Measurements from ENCODE around the gene CCDC85C.

Gene CCDC85C

DNA sequence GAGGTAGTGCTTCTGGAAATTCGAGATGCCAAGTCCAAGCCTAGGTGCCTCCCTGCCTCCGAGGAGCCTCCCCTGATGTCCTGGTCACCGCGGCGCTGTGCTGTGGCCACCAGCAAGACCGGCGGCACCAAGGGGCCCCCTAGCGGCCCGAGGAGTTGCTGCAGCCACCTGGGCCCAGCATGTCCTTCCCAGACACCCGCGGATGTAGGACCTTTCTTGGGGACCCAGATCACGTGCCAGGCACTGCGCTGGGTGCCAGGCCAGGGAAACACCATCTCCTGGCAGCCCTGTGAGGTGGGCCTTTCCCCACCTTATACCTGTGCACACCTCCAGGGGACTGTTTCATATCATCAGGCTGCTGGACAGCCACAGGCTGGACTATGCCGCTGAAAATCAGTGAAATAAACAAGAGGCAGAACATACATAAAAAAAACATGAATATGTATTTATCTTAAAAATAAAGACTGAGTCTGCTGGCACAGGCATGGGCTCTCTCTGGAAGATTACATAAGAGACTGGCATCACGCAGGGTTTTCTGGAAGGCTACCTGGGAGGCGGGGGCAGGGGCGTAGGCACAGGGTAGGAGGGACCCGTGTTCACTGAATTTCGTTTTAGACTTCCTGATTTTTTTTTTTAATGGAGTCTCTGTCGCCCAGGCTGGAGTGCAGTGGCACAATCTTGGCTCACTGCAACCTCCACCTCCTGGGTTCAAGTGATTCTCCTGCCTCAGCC is 25.0 kb upstream of the CCDC85C start:
- TF ChIP-seq, protein P1, sequence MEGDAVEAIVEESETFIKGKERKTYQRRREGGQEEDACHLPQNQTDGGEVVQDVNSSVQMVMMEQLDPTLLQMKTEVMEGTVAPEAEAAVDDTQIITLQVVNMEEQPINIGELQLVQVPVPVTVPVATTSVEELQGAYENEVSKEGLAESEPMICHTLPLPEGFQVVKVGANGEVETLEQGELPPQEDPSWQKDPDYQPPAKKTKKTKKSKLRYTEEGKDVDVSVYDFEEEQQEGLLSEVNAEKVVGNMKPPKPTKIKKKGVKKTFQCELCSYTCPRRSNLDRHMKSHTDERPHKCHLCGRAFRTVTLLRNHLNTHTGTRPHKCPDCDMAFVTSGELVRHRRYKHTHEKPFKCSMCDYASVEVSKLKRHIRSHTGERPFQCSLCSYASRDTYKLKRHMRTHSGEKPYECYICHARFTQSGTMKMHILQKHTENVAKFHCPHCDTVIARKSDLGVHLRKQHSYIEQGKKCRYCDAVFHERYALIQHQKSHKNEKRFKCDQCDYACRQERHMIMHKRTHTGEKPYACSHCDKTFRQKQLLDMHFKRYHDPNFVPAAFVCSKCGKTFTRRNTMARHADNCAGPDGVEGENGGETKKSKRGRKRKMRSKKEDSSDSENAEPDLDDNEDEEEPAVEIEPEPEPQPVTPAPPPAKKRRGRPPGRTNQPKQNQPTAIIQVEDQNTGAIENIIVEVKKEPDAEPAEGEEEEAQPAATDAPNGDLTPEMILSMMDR (IDR thresholded peaks at IDR 0.05; ENCODE audit: low read depth, low read length), result peak; percentile 100
- DNase-seq (ENCODE audit: extremely low read depth, low read depth), result no peak

DNA sequence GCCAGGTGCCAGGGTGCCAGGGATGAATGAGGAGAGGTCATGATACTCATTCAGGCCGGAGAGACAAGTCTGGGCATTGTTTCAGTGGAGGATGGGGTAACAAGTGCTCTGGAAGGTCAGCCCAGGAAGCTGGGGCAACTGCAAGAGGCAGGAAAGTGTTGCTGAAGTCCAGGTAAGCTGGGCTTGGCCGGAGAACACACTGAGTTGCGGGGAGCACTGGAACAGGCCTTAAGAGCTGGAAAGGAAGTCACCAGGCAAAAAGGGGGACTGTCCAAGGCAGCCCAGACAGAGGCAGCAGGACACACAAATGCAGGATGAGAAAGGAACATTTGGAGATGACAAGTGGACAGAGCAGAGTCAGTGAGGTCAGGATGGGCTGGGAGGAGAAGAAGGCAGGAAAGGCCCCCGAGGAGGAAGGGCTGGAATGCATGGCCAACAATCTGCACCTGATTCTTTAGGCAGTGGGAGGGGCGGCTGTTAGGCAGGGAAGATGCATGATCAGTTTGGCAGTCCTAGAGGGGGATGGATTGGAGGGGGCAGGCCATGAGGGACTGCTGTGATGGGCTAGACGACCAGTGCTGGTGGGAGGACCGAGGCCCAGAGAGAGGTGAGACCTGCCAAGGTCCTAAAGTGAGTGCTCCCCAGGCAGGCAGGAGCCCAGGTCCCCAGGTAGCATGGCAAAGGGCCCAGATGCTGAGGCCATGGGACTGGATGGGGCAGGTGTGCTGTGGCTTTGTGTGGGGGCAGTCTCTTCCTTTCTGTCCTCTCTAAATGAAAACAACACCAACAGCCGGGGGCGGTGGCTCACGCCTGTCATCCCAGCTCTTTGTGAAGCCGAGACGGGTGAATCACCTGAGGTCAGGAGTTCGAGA is 23.7 kb upstream of the CCDC85C start:
- no peak for DNase-seq (ENCODE audit: extremely low read depth, low read depth)
- TF ChIP-seq, protein P1 (IDR thresholded peaks at IDR 0.05; ENCODE audit: low read depth, low read length), result no peak

DNA sequence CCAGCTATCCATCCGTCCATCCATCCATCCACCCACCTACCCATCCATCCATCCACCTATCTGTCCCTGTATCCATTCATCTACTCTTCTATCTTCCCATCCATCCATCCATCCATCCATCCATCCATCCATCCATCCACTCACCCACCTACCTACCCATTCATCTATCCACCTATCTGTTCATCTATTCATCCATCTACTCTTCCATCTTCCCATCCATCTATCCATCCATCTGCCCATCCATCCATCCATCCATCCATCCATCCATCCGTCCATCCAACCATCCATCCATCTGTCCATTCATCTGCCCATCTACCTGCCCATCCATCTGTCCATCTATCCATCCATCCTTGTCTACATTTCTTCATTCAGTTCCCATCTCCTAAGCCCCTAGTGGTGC is 23.1 kb upstream of the CCDC85C start:
- no peak for DNase-seq (ENCODE audit: extremely low read depth, low read depth)
- TF ChIP-seq, protein P1 (IDR thresholded peaks at IDR 0.05; ENCODE audit: low read depth, low read length), result no peak

DNA sequence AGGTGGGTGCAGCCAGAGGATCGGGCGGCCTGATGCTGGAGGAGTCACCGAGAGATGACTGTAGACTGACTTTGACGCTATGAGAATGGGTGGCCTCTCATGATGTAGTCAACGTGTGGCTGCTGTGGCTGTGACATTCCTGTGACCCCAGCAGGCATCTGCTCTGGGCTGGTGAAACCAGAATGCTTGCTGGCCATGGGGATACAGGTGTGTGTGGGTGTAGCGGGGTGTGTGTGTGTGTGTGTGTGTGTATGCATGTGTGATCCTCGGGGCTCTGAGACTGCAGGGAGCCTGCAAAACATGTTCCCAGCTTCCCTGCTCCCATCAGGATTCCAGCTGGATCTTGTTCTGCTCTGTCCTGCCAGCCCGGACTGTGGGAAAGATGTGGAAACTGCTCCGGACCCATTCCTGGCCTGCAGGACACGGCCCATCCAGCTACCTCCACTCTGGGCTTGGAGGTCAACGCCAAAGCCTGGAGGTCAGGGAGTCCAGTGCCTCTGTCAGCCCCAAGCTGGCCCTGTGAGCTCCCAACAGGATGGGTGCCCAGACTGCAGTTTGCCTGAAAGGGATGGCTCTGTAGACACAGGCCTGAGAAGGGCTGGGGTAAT is 22.1 kb upstream of the CCDC85C start:
- no peak for DNase-seq (ENCODE audit: extremely low read depth, low read depth)
- TF ChIP-seq, protein P1 (IDR thresholded peaks at IDR 0.05; ENCODE audit: low read depth, low read length), result no peak

DNA sequence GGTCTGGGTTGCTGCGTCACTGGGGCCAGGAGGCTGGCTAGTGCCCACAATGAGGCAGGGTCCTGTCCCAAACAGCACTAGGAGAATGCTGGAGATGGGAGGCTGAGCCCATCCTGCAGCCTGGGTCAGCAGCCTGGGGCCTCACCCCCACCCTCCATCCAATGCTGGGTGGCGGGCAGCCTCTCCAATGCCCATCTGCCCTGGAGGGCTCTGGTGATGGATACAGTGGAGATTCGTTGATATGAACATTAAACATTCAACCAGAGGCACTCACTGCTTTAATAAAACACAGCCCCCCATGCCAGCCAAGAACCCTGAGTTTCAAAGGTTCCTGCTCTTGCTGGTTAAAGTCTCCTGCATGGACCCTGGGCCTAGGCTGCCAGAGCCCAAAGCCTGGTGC is 21.5 kb upstream of the CCDC85C start:
- DNase-seq (ENCODE audit: extremely low read depth, low read depth), result no peak
- TF ChIP-seq, protein P1 (IDR thresholded peaks at IDR 0.05; ENCODE audit: low read depth, low read length), result no peak

DNA sequence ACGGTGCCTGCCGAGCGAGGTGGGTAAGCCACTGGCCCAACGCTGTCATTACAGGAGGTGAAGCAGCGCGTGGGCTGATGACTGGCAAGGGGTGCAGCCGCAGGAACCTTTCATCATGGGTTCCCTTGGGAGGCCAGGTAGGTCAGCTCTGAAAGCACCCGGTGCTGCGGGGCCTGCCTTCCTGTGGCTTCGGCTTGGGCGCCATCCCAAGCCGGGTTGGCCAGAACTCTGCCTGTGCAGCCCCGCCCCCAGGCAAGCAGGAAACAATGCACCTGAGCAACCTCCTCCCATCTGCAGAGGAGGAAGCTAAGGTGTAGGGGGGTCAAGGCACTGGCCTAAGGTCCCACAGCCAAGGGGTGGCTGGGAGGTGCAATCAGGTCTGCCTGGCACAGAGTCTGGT is 21.0 kb upstream of the CCDC85C start:
- no peak for DNase-seq (ENCODE audit: extremely low read depth, low read depth)
- TF ChIP-seq, protein P1 (IDR thresholded peaks at IDR 0.05; ENCODE audit: low read depth, low read length), result no peak

DNA sequence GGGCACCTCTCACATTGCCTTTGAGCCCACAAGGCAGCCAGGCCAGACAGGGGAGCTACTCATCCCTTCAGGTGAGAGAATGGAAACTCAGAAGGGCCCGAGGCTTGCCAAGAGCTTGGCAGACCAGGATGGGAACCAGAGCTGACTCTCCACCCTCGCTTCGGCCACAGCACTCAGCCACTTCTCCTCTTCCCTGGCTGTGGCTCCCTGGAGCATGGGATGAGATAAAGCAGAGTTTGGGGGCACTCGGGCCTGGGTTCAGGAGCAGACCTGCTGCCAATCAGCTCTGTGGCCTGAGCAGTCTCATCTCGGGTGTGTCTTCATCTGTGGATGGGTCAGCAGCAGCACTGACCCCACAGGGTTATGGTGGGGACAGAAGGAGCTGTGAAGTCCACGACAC is 20.0 kb upstream of the CCDC85C start:
- TF ChIP-seq, protein P1 (IDR thresholded peaks at IDR 0.05; ENCODE audit: low read depth, low read length), result no peak

More for the DNA sequence above, 20.0 kb upstream of the CCDC85C start:
- DNase-seq (ENCODE audit: extremely low read depth, low read depth), result no peak

Measured in AG09319 (cell line).